Activated CD4-positive, alpha-beta T cell treated with anti-CD3 and anti-CD28 coated beads, Interleukin-2, amount 10 ng/mL, durations not matched to agents 24 days and 14 days (primary cell): ENCODE measurements around the gene SLC45A1. TPM values are rescaled to one million over a fixed set of nuclear protein-coding genes. Genes with fewer than 3 reads are reported as not detected.
A peak's percentile ranks its signal among the peaks of the same experiment; 100 is the strongest.

Source experiments
- DNase-seq: peaks from one replicate; pipeline ENCODE4 v3.0.0; 2022
- H3K27ac Mint-ChIP-seq: one replicate; pipeline ENCODE4 v1.8.0; 2022; ENCODE audit warnings: mild to moderate bottlenecking, mixed read lengths
- H3K27me3 Mint-ChIP-seq: one replicate; pipeline ENCODE4 v1.8.0; 2022; ENCODE audit warnings: mixed read lengths
- H3K36me3 Mint-ChIP-seq: one replicate; pipeline ENCODE4 v1.8.0; 2022; ENCODE audit warnings: low read depth, mild to moderate bottlenecking, mixed read lengths
- H3K4me1 Mint-ChIP-seq: one replicate; pipeline ENCODE4 v1.8.0; 2021; ENCODE audit warnings: mixed read lengths
- H3K4me3 Mint-ChIP-seq: one replicate; pipeline ENCODE4 v1.8.0; 2022; ENCODE audit warnings: mild to moderate bottlenecking, moderate library complexity, mixed read lengths
- H3K9me3 Mint-ChIP-seq: one replicate; pipeline ENCODE4 v1.8.0; 2021; ENCODE audit warnings: mixed read lengths
- intact Hi-C: fragments of 100-400 bp; cut with micrococcal nuclease; formaldehyde crosslinking; loops from one replicate; pipeline ENCODE4 v1.15.1; 2023
- total RNA-seq: library from RNA; stranded (reverse); gene quantifications from 2 replicates; pipeline ENCODE4 v1.2.3, GENCODE V29; 2022

Gene SLC45A1
- total RNA-seq, 1 donor from 2014 or later = 0.12 TPM

DNA sequence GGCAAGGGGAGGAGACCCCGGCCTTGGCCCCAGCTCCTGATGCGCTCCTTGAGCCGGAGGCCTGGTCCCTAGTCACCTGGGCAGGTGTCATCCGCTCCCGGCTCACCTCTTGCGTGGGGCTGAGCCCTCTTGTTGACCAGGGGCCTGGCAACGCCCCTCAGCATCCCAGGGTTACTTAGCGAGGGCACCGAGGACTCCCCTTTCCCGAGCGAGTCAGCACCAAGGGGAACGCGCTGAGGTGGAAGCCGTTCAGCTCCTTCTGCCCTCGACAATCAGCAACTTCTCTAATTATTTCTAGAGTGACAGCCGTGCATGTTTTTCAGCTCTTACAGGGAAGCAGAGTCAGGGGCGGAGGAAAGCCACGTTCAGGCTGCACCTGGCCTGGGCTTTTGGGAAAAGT lies 522 bp downstream of the SLC45A1 start:
- intact Hi-C loops = loop anchor here (1.0 to 2.0 kb wide), 2 partner anchors 30 to 292 kb away; partner anchors contain the start of gene ERRFI1
- no peak for DNase-seq
- H3K9me3 Mint-ChIP-seq = peaks cover 8% of the 10 kb centered on the region
- H3K4me1 Mint-ChIP-seq = peaks cover 19% of the 10 kb centered on the region
- H3K27ac Mint-ChIP-seq = peak overlapping the region; percentile 29
- H3K36me3 Mint-ChIP-seq = peaks cover 2% of the 10 kb centered on the region
- H3K4me3 Mint-ChIP-seq = peak overlapping the region; percentile 69
- peaks cover 39% of the 10 kb centered on the region for H3K27me3 Mint-ChIP-seq

DNA sequence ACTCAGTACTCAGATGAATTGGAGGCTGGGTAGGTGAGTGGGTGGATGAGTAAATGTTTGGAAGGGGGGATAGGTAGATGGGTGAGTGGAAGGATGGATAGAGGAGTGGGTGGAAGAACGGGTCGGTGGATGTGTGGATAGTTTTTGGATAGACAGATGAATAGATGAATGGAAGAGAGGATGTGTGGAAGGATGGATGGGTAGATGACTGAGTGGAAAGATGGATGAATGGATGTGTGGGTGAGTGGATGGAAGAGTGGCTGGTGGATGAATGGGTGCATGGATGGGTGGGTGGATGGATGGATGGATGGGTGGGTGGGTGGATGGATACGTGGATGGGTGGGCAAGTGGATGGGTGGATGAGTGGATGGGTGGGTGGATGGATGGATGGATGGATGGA lies 3.7 kb downstream of the SLC45A1 start:
- no peak for DNase-seq
- Mint-ChIP-seq H3K27ac (peak overlapping the region; percentile 9), H3K36me3 (peaks cover 2% of the 10 kb centered on the region), H3K4me3 (no peak overlapping the region), H3K9me3 (peaks cover 8% of the 10 kb centered on the region), H3K4me1 (peaks cover 11% of the 10 kb centered on the region), H3K27me3 (peaks cover 22% of the 10 kb centered on the region)
- intact Hi-C loops = no loop called here

DNA sequence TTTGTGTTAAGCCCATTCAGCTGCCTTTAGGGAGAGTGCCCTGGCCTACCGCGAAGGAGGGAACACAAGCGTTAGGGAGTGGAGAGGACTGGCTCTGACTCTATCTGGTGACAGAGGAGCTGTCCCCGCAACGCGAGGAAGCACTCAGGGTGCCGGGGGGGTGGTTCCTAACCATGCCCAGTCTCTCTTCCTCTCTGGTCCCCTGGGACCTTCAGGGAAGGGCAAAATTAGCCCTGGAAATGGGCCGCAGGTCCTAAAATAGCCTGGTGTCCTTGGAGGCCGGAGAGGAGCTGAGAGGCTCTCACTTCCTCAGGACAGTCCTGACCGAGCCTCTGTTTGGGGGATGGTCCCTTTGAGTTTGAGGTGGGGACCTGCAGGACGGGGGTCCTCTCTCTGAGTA lies 5.8 kb downstream of the SLC45A1 start:
- peaks cover 15% of the 10 kb centered on the region for H3K27me3 Mint-ChIP-seq
- H3K36me3 Mint-ChIP-seq = peaks cover 2% of the 10 kb centered on the region
- no peak overlapping the region for H3K27ac Mint-ChIP-seq
- no peak for DNase-seq
- H3K9me3 Mint-ChIP-seq = peaks cover 8% of the 10 kb centered on the region
- no peak overlapping the region for H3K4me3 Mint-ChIP-seq
- H3K4me1 Mint-ChIP-seq = peaks cover 6% of the 10 kb centered on the region
- intact Hi-C loops = no loop called here

DNA sequence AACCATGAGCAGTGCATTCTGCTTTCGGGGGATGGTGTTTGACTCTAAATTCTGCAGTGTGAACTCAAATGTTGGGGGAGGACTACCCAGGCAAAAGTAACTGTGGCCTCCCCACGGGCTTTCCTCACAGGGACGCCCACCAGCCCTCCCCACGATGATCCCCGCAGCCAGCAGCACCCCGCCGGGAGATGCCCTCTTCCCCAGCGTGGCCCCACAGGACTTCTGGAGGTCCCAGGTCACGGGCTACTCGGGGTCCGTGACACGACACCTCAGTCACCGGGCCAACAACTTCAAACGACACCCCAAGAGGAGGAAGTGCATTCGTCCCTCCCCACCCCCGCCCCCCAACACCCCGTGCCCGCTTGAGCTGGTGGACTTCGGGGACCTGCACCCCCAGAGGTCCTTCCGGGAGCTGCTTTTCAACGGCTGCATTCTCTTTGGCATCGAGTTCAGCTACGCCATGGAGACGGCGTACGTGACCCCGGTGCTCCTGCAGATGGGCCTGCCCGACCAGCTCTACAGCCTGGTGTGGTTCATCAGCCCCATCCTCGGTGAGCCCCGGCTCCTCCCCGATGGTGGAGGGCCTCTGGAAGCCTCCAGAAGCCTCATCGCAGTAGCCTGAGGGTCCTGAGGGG lies 6.4 kb downstream of the SLC45A1 start:
- intact Hi-C loops = no loop called here
- peaks cover 8% of the 10 kb centered on the region for H3K9me3 Mint-ChIP-seq
- H3K27me3 Mint-ChIP-seq = peaks cover 11% of the 10 kb centered on the region
- no peak for DNase-seq
- no peak overlapping the region for H3K4me3 Mint-ChIP-seq
- H3K27ac Mint-ChIP-seq = no peak overlapping the region
- H3K4me1 Mint-ChIP-seq = peaks cover 5% of the 10 kb centered on the region
- H3K36me3 Mint-ChIP-seq = peaks cover 2% of the 10 kb centered on the region

DNA sequence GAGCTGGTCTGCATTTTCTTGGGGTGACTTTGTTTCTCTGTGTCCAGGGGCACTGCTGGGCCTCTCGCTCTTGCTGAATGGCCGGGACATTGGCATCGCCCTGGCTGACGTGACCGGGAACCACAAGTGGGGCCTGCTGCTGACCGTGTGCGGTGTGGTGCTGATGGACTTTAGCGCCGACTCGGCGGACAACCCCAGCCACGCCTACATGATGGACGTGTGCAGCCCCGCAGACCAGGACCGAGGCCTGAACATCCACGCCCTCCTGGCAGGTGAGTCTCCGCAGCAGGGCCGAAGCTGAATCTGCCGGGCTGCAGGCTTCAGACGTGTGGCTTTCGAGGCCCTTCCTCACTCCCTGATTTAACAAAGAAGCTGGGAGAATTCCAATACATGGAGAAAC lies 7.9 kb downstream of the SLC45A1 start:
- intact Hi-C loops = no loop called here
- H3K27me3 Mint-ChIP-seq = no peaks in the 10 kb centered on the region
- H3K36me3 Mint-ChIP-seq = peaks cover 2% of the 10 kb centered on the region
- no peak for DNase-seq
- no peak overlapping the region for H3K27ac Mint-ChIP-seq
- peaks cover 5% of the 10 kb centered on the region for H3K4me1 Mint-ChIP-seq
- H3K4me3 Mint-ChIP-seq = no peak overlapping the region
- peaks cover 8% of the 10 kb centered on the region for H3K9me3 Mint-ChIP-seq

DNA sequence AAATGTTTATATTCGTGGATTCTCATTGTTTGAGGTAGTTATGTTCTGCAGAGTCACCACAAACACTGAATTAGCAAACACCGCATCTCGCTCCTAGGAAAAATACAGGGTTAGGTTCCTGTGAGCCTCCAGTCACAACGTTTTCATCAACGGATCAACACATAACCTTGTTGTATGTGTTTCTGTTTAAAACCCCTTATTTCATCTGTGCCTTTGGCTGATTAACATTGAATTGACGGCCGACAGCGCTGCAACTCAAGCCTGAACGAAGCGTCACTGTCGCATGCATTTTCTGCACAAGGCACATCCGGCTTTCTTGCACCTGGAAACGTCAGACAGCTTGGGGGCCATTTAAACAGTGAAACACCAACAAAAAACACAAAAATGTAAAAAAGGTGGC lies 8.4 kb downstream of the SLC45A1 start:
- H3K36me3 Mint-ChIP-seq = peaks cover 2% of the 10 kb centered on the region
- intact Hi-C loops = no loop called here
- H3K9me3 Mint-ChIP-seq = peaks cover 8% of the 10 kb centered on the region
- DNase-seq = no peak
- H3K27me3 Mint-ChIP-seq = no peaks in the 10 kb centered on the region
- H3K4me1 Mint-ChIP-seq = peaks cover 4% of the 10 kb centered on the region
- H3K27ac Mint-ChIP-seq = no peak overlapping the region
- no peak overlapping the region for H3K4me3 Mint-ChIP-seq

DNA sequence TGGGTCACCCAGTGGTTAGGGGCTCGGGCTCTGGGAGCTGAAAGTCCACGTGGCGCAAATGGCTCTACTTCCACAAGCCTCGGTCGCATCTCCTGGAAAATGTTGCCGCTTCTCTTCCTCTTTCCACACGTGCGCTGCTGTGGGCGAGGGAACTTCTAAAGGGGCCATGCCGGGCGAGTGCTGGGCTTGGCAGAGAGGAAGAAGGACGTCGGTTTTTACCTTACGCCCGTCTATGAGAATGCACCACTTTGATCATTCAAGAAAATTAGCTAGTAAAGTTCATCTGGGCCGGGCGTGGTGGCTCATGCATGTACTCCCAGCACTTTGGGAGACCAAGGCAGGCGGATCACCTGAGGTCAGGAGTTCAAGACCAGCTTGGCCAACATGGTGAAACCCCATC lies 10.4 kb downstream of the SLC45A1 start:
- intact Hi-C loops = no loop called here
- DNase-seq = no peak
- no peak overlapping the region for H3K27ac Mint-ChIP-seq
- no peaks in the 10 kb centered on the region for H3K4me1 Mint-ChIP-seq
- no peaks in the 10 kb centered on the region for H3K27me3 Mint-ChIP-seq
- H3K36me3 Mint-ChIP-seq = no peaks in the 10 kb centered on the region
- no peaks in the 10 kb centered on the region for H3K9me3 Mint-ChIP-seq
- H3K4me3 Mint-ChIP-seq = no peak overlapping the region

DNA sequence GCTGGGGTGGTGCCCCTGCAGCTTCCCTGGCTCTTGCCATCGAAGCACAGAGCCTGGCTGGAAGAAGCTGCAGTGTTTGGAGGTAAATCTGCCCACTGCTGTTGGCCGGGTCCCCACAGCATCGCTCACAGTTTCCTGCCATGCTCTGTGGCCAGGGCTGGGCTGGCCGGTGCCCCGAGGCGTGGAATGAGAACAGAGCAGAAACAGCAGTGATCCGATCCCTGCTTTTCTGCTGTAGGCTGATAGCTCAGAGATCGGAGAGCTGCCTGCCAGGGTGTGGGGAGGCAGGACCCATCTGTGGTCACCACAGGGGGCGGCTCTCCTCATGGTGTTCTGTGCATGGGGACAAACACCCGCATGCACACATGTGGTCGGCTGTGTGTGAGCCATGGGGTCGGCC lies 11.5 kb downstream of the SLC45A1 start:
- Mint-ChIP-seq H3K4me3 (no peak overlapping the region), H3K4me1 (no peaks in the 10 kb centered on the region), H3K27ac (no peak overlapping the region), H3K27me3 (no peaks in the 10 kb centered on the region), H3K36me3 (no peaks in the 10 kb centered on the region), H3K9me3 (no peaks in the 10 kb centered on the region)
- intact Hi-C loops = no loop called here
- no peak for DNase-seq

DNA sequence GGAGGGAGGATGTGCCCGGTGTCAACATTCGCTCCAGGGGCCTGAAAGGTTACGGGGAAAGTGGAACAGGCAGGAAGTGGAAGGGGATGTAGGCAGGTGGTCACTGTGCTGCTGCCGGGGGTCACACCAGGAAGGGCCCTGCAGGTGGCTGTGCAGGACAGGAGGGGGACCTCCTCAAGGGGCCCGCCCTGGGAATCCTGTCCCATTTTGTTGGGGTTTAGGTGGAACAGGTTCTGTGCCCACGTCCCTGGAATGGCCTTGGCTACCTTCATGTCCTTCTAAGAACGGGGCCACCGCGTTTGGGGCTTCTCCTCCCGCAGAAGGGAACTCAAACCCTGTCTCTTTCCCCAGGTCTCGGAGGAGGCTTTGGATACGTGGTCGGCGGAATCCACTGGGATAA lies 11.9 kb downstream of the SLC45A1 start:
- H3K36me3 Mint-ChIP-seq = no peaks in the 10 kb centered on the region

DNA sequence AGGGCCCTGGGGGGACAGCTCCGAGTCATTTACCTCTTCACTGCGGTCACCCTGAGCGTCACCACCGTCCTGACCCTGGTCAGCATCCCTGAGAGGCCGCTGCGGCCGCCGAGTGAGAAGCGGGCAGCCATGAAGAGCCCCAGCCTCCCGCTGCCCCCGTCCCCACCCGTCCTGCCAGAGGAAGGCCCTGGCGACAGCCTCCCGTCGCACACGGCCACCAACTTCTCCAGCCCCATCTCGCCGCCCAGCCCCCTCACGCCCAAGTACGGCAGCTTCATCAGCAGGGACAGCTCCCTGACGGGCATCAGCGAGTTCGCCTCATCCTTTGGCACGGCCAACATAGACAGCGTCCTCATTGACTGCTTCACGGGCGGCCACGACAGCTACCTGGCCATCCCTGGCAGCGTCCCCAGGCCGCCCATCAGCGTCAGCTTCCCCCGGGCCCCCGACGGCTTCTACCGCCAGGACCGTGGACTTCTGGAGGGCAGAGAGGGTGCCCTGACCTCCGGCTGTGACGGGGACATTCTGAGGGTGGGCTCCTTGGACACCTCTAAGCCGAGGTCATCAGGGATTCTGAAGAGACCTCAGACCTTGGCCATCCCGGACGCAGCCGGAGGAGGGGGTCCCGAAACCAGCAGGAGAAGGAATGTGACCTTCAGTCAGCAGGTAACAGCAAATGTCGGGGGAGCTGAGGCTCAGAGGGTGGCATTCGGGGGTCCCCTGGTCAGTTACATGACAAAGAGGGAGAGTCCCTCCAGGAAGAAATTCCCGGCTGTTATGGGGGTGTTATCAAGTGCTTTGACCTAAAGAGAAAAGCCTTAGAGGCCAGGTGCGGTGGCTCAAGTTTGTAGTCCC lies 12.6 kb downstream of the SLC45A1 start:
- Mint-ChIP-seq H3K27me3 (no peaks in the 10 kb centered on the region), H3K9me3 (no peaks in the 10 kb centered on the region), H3K27ac (no peak overlapping the region), H3K4me1 (no peaks in the 10 kb centered on the region), H3K36me3 (no peaks in the 10 kb centered on the region), H3K4me3 (no peak overlapping the region)
- DNase-seq = no peak
- intact Hi-C loops = no loop called here

More for the DNA sequence above, 11.9 kb downstream of the SLC45A1 start:
- no peak overlapping the region for H3K4me3 Mint-ChIP-seq
- H3K9me3 Mint-ChIP-seq = no peaks in the 10 kb centered on the region
- H3K4me1 Mint-ChIP-seq = no peaks in the 10 kb centered on the region
- no peak overlapping the region for H3K27ac Mint-ChIP-seq
- DNase-seq = no peak
- H3K27me3 Mint-ChIP-seq = no peaks in the 10 kb centered on the region
- intact Hi-C loops = no loop called here

DNA sequence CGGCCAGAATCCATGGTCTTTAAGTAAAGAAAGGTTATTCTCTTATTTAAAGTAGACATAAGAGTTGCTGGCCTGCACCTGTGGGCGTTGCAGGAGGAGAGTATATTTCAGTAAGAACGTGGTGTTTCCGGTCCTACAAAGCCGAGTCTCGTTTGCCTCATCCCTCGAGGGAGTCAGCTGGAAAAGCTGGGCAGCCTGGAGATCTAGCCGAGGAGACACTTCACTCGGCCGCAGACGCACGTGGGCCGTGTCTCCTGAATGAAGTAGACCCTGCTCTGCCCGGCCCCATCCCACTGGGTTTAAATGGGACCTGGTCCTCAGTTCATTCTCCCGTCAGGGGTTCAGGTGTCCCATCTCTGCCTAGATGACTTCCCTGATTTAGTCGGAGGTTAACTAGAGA lies 14.9 kb downstream of the SLC45A1 start:
- DNase-seq = no peak
- Mint-ChIP-seq H3K27me3 (no peaks in the 10 kb centered on the region), H3K36me3 (no peaks in the 10 kb centered on the region), H3K4me1 (no peaks in the 10 kb centered on the region), H3K4me3 (no peak overlapping the region), H3K27ac (no peak overlapping the region), H3K9me3 (no peaks in the 10 kb centered on the region)
- intact Hi-C loops = no loop called here

DNA sequence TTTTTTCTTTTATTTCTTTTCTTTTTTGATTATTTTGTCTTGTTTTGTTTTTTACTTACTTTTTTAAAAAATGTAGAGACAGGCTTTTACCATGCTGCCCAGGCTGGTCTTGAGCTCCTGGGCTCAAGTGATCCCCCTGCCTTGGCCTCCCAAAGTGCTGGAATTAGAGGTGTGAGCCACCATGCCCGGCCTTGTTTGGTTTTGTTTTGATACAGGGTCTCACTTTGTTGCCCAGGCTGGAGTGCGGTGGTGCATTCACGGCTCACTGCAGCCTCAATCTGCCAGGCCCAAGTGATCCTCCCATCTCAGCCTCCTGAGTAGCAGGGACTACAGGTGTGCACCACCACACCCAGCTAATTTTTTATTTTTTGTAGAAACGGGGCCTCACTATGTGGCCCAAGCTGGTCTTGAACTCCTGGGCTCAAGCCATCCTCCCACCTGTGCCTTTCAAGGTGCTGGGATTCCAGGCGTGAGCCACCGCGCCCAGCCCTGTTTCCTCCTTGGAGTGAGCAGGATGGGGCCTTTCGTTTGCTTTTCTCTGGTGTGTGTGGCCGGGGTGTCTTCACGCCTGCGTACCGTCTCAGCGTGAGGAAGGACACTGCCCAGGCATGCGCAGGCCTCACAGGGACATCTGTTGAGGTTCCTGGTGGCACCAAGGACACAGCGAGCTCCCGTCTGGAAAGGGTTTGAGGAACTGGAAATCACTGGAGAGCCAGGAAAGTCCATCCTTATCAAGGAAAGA lies 15.5 kb downstream of the SLC45A1 start:
- intact Hi-C loops = no loop called here
- H3K9me3 Mint-ChIP-seq = no peaks in the 10 kb centered on the region
- H3K4me3 Mint-ChIP-seq = no peak overlapping the region
- H3K27ac Mint-ChIP-seq = no peak overlapping the region
- no peaks in the 10 kb centered on the region for H3K27me3 Mint-ChIP-seq
- no peaks in the 10 kb centered on the region for H3K36me3 Mint-ChIP-seq
- DNase-seq = no peak
- H3K4me1 Mint-ChIP-seq = no peaks in the 10 kb centered on the region

DNA sequence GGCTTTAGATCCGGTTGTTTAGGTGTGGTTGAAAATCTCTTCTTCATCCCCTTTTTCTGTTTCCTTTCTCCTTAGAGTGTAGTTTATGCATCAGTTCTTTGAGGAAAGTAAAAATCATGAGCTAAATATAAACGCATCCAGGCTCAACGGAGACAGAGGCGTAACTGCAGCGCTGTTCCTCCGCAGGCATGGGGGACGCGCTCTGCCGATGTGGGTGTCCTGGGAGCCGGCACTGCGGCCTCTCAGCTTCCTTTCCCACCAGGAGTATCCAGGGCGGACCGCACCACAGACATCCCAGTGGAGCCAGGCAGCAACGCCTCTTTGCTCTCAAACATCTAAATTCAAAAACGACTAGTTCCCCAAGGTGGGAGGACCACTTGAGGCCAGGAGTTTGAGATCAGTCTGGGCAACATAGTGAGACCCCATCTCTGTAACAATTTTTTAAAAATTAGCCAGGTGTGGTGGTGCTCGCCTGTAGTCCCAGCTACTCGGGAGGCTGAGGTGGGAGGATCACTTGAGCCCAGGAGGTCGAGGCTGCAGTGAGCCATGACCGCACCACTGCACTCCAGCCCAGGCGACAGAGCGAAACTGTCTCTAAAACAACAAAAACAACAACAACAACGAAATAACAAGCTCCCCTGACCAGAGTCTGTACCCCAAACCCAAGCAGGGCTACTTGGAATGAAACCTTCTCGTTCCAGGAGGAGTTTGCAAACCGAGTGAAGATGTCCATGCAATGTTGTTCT lies 16.4 kb downstream of the SLC45A1 start:
- H3K9me3 Mint-ChIP-seq = no peaks in the 10 kb centered on the region
- no peaks in the 10 kb centered on the region for H3K36me3 Mint-ChIP-seq
- DNase-seq = no peak
- H3K4me3 Mint-ChIP-seq = no peak overlapping the region
- intact Hi-C loops = no loop called here
- H3K27me3 Mint-ChIP-seq = no peaks in the 10 kb centered on the region
- H3K27ac Mint-ChIP-seq = no peak overlapping the region
- H3K4me1 Mint-ChIP-seq = no peaks in the 10 kb centered on the region
